Stomach (tissue), 4 donors: ENCODE data around the gene TANC1.

ENCODE experiments used
- EP300 ChIP-seq: sonication (generic); formaldehyde crosslinking; IDR thresholded peaks from one replicate; pipeline ENCODE4 v1.6.1; 2017; ENCODE audit warnings: antibody characterized with exemption
- POLR2A ChIP-seq, 4 donors: fragments of 450-650 bp; IDR thresholded peaks; one replicate each; pipeline ENCODE4 v1.6.1; 2016; ENCODE audit warnings: antibody characterized with exemption in 4 of 4, control low read depth in 2 of 4, mild to moderate bottlenecking in 1 of 4, moderate library complexity in 1 of 4
- POLR2AphosphoS5 ChIP-seq, 3 donors: sonication (generic); formaldehyde crosslinking; IDR thresholded peaks; one replicate each; pipeline ENCODE4 v1.6.1; 2016; ENCODE audit warnings: antibody characterized with exemption in 3 of 3
- TF ChIP-seq, protein P1 (sequence below), 7 experiments: fragments of 450-650 bp in 4 of 7; fragments of 200-600 bp in 3 of 7; sonication (generic) in 3 of 7; IDR thresholded peaks; one replicate each; pipeline ENCODE4 v1.5.1; 2016 to 2019; ENCODE audit warnings: antibody characterized with exemption in 7 of 7, control low read depth in 2 of 7, mild to moderate bottlenecking in 1 of 7

DNA sequence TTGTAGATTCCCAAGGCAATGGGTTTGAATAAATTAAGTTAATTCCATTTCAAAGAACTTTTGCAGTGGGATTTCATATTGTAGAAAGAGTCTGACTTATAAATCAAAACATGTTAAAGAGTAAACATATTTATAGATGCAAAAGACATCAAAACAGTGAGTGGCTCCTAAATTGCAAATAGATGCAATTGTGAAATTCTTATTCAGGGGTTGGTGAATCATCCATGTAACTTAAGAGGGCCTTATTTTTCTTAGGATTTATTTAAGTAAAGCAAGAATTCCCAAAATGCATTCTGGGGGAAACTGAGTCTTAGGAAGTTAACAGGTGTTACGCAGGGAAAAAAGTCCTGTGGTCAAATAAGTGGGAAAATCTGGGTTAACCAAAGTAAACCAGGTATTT is 11.3 kb downstream of the TANC1 start:
- TF ChIP-seq, protein P1, sequence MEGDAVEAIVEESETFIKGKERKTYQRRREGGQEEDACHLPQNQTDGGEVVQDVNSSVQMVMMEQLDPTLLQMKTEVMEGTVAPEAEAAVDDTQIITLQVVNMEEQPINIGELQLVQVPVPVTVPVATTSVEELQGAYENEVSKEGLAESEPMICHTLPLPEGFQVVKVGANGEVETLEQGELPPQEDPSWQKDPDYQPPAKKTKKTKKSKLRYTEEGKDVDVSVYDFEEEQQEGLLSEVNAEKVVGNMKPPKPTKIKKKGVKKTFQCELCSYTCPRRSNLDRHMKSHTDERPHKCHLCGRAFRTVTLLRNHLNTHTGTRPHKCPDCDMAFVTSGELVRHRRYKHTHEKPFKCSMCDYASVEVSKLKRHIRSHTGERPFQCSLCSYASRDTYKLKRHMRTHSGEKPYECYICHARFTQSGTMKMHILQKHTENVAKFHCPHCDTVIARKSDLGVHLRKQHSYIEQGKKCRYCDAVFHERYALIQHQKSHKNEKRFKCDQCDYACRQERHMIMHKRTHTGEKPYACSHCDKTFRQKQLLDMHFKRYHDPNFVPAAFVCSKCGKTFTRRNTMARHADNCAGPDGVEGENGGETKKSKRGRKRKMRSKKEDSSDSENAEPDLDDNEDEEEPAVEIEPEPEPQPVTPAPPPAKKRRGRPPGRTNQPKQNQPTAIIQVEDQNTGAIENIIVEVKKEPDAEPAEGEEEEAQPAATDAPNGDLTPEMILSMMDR (IDR thresholded peaks at IDR 0.05) = no peak
- TF ChIP-seq POLR2A (IDR thresholded peaks at IDR 0.05) = no peak
- TF ChIP-seq EP300 = no peak
- TF ChIP-seq POLR2AphosphoS5 (IDR thresholded peaks at IDR 0.05) = no peak
